Hepatocyte (in vitro differentiated cells): ENCODE results near the gene NUCKS1. TPM values are rescaled to one million over a fixed set of nuclear protein-coding genes. Genes with fewer than 3 reads are reported as not detected.

ENCODE experiments used
- DNase-seq: peaks from one replicate; pipeline ENCODE4 v3.0.0-alpha.2; 2016; ENCODE audit warnings: low spot score
- H2AFZ ChIP-seq: fragments of 200-600 bp; sonication (generic); 2 replicates; pipeline ENCODE4 v1.6.0; 2016; ENCODE audit warnings: antibody characterized with exemption, mild to moderate bottlenecking
- H3K27ac ChIP-seq: fragments of 200-600 bp; sonication (generic); 2 replicates; pipeline ENCODE4 v1.5.1; 2016; ENCODE audit warnings: mild to moderate bottlenecking
- H3K27me3 ChIP-seq: fragments of 200-600 bp; sonication (generic); 2 replicates; pipeline ENCODE4 v1.6.1; 2016
- H3K36me3 ChIP-seq: fragments of 200-600 bp; sonication (generic); replicated peaks from 2 replicates; pipeline ENCODE4 v1.5.1; 2016; ENCODE audit warnings: low read depth; ENCODE audit not compliant: insufficient read depth
- H3K4me1 ChIP-seq: fragments of 200-600 bp; sonication (generic); 2 replicates; pipeline ENCODE4 v1.5.1; 2016; ENCODE audit warnings: mild to moderate bottlenecking, moderate library complexity; ENCODE audit not compliant: insufficient read depth
- H3K4me2 ChIP-seq: fragments of 200-600 bp; sonication (generic); 2 replicates; pipeline ENCODE4 v1.6.0; 2016
- H3K4me3 ChIP-seq: fragments of 200-600 bp; sonication (generic); 2 replicates; pipeline ENCODE4 v1.5.1; 2016; ENCODE audit warnings: mild to moderate bottlenecking
- H3K79me2 ChIP-seq: fragments of 200-600 bp; sonication (generic); 2 replicates; pipeline ENCODE4 v1.6.0; 2017; ENCODE audit warnings: mild to moderate bottlenecking
- H3K9me2 ChIP-seq: fragments of 200-600 bp; sonication (generic); replicated peaks from 2 replicates; pipeline ENCODE4 v1.6.0; 2017; ENCODE audit warnings: mild to moderate bottlenecking; ENCODE audit not compliant: insufficient read depth
- H3K9me3 ChIP-seq: fragments of 200-600 bp; sonication (generic); 2 replicates; pipeline ENCODE4 v1.5.1; 2016; ENCODE audit warnings: low read depth, mild to moderate bottlenecking
- H4K20me1 ChIP-seq: fragments of 200-600 bp; sonication (generic); 2 replicates; pipeline ENCODE4 v1.6.0; 2016; ENCODE audit warnings: mild to moderate bottlenecking; ENCODE audit not compliant: insufficient read depth, poor library complexity, severe bottlenecking
- EZH2 ChIP-seq: fragments of 200-600 bp; sonication (generic); IDR thresholded peaks from 2 replicates; pipeline ENCODE4 v1.6.1; 2016; ENCODE audit warnings: antibody characterized with exemption, mild to moderate bottlenecking, borderline replicate concordance
- EZH2phosphoT487 ChIP-seq: fragments of 200-600 bp; sonication (generic); IDR thresholded peaks from one replicate; pipeline ENCODE4 v1.6.1; 2018; ENCODE audit warnings: antibody characterized with exemption, mild to moderate bottlenecking, low read depth, moderate library complexity; ENCODE audit not compliant: unreplicated experiment, severe bottlenecking
- WGBS: methylation state at CpG from one replicate; pipeline ENCODE4 v1.1.6; 2016; ENCODE audit warnings: low lambda C conversion rate; ENCODE audit errors: missing lambda C conversion rate; 5-methylcytosine and 5-hydroxymethylcytosine counted together
- polyA plus RNA-seq: library from polyadenylated mRNA; unstranded; fragments of >200 nt; fragmentation: Nextera tagmentation; extraction: Ambion mirVana; gene quantifications from 2 replicates; pipeline ENCODE4 v1.2.1, GENCODE V29; 2016
- total RNA-seq: library from RNA; depleted of rRNA; stranded (reverse); fragments of >200 nt; gene quantifications from 2 replicates; pipeline ENCODE4 v1.2.3, GENCODE V29; 2014
- TF ChIP-seq, protein P1 (sequence below): fragments of 200-600 bp; sonication (generic); IDR thresholded peaks from 2 replicates; pipeline ENCODE4 v1.5.1; 2016; ENCODE audit warnings: antibody characterized with exemption, mild to moderate bottlenecking; ENCODE audit not compliant: poor library complexity

NUCKS1 gene, protein sequence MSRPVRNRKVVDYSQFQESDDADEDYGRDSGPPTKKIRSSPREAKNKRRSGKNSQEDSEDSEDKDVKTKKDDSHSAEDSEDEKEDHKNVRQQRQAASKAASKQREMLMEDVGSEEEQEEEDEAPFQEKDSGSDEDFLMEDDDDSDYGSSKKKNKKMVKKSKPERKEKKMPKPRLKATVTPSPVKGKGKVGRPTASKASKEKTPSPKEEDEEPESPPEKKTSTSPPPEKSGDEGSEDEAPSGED
- total RNA-seq (135 and 143 TPM in 2 replicates), polyA plus RNA-seq (24.7 and 28.4 TPM in 2 replicates)

DNA sequence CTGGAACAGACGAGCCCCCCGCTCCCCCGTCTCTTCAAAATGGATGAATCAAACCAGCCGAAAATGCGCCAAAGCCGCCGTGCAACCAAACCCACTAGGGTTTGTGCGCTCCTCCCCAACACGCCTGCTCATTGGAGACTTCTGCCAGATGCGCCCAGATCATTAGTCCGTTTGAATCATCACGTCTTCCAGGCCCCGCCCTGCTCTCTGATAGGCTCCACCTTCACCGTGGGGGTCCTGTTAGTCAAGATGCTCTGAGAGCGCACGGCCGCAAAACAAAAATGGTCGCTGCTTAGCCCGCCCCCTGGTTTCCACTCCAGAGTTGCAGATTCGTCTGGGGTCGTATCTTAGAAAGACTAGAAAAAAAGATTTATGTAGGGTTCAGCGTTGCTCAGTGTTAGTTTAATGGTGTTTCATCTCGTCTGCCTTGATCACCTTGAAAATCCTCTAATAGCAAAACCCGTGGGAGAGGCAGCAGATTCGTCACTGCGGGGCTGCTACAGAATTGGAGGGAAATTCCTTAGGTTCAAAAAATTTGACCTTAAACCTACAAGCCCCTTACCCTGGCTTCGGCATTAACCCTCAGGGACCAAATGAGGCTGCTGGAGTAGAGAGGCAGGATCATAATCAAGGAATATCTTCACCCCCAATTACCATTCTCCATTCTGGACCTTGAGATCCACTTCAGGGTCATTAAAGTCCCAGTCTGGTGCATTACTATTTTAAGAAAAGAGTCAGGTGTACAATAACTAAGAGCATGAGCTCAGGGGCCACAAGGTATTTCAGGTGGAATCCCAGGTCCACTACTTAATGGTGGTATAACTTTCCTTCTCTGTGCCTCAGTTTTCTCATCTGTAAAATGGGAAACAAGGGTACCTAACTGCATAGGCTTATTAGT is at the start of gene NUCKS1:
Gene NUCKS1 (minus strand): TSS at position 45 of the 898 bp plus-strand sequence. CDS start 209 bp downstream, outside the sequence.
- 1% methylated on average over 27 of the region's 27 CpGs for WGBS

DNA sequence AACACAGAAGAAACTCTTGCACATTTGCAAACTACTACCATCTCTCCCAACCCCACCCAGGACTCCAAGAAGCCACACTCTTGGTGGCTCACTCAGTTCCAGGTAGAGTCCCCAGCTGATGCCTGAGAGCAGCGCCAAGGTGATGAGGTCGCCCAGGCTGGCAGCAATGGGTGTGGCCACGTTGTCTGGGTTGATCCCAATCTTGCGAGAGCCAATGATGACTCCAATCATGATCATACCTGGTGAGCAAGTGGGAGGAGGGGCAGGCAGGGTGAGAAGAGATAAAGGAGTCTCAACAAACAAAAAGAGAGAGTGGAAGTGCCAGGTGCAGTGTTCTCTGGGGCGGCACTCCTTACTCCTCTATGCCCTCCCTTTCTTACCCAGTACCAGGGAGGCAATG is 48.6 kb upstream of the NUCKS1 start:
- Histone ChIP-seq H3K9me2 (no peaks in the 10 kb centered on the region), H3K9me3 (no peaks in the 10 kb centered on the region), H3K4me2 (no peak overlapping the region), H3K36me3 (no peaks in the 10 kb centered on the region), H3K27ac (no peak overlapping the region), H3K4me1 (peaks cover 6% of the 10 kb centered on the region), H2AFZ (no peak overlapping the region), H3K27me3 (no peaks in the 10 kb centered on the region), H4K20me1 (no peaks in the 10 kb centered on the region), H3K4me3 (no peak overlapping the region), H3K79me2 (no peaks in the 10 kb centered on the region)
- DNase-seq: no peak
- 88% methylated on average over 5 of the region's 5 CpGs for whole genome bisulfite sequencing
- TF ChIP-seq EZH2 (no peak), EZH2phosphoT487 (no peak)
- TF ChIP-seq, protein P1, sequence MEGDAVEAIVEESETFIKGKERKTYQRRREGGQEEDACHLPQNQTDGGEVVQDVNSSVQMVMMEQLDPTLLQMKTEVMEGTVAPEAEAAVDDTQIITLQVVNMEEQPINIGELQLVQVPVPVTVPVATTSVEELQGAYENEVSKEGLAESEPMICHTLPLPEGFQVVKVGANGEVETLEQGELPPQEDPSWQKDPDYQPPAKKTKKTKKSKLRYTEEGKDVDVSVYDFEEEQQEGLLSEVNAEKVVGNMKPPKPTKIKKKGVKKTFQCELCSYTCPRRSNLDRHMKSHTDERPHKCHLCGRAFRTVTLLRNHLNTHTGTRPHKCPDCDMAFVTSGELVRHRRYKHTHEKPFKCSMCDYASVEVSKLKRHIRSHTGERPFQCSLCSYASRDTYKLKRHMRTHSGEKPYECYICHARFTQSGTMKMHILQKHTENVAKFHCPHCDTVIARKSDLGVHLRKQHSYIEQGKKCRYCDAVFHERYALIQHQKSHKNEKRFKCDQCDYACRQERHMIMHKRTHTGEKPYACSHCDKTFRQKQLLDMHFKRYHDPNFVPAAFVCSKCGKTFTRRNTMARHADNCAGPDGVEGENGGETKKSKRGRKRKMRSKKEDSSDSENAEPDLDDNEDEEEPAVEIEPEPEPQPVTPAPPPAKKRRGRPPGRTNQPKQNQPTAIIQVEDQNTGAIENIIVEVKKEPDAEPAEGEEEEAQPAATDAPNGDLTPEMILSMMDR: no peak

More for the DNA sequence above, at the start of gene NUCKS1:
- no peaks in the 10 kb centered on the region for H3K9me3 ChIP-seq
- H3K27ac ChIP-seq: peak within 1 kb of the TSS; percentile 94
- H3K27me3 ChIP-seq: no peaks in the 10 kb centered on the region
- TF ChIP-seq EZH2phosphoT487 (no peak), EZH2 (no peak)
- TF ChIP-seq, protein P1: no peak
- H3K9me2 ChIP-seq: no peaks in the 10 kb centered on the region
- peaks cover 17% of the 10 kb centered on the region for H3K4me1 ChIP-seq
- H3K36me3 ChIP-seq: no peaks in the 10 kb centered on the region
- peak within 1 kb of the TSS; percentile 75 for H3K4me3 ChIP-seq
- peak within 1 kb of the TSS; percentile 76 for H2AFZ ChIP-seq
- H4K20me1 ChIP-seq: peaks cover 37% of the 10 kb centered on the region
- peak; percentile 98 for DNase-seq
- H3K79me2 ChIP-seq: peaks cover 37% of the 10 kb centered on the region
- peak within 1 kb of the TSS; percentile 87 for H3K4me2 ChIP-seq

DNA sequence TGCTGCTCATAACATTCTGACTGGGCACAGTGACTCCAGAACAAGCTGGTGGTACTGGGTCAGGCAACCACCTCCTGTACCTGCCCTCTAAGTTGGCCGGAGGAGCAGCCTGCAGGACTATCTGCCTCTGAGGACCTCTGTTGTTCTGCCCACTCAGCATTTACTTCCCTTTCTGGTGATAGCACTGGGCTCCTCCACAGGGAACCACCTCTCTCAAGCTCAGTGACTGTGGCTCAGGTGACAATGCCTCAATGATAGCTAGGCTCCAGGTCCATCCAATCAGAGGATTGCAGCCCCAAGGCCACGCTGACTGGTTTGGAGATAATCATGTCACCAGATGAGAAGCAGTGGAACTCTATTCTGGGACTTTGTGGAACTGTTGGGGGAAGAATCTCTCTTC is 47.2 kb upstream of the NUCKS1 start:
- Histone ChIP-seq H3K4me3 (no peak overlapping the region), H3K9me2 (no peaks in the 10 kb centered on the region), H3K36me3 (no peaks in the 10 kb centered on the region), H3K27me3 (no peaks in the 10 kb centered on the region), H2AFZ (no peak overlapping the region), H3K4me2 (no peak overlapping the region), H3K9me3 (no peaks in the 10 kb centered on the region), H3K4me1 (peaks cover 6% of the 10 kb centered on the region), H4K20me1 (no peaks in the 10 kb centered on the region), H3K27ac (no peak overlapping the region), H3K79me2 (no peaks in the 10 kb centered on the region)
- 85% methylated on average over 2 of the region's 2 CpGs for WGBS
- TF ChIP-seq EZH2 (no peak), EZH2phosphoT487 (no peak)
- TF ChIP-seq, protein P1: no peak
- DNase-seq: no peak
